ENCODE measurements around the gene RHOXF2B. TPM values are rescaled to one million over a fixed set of nuclear protein-coding genes. Genes with fewer than 3 reads are reported as not detected.
"Not testable (repeated sequence)": the region's sequence is repeated elsewhere in the genome, so short reads cannot be mapped to it uniquely, and the experiment has no call there.

RHOXF2B gene
- polyA plus RNA-seq, 2 of the 4 experiments (the other 2 are of a cell fraction): not detected

- Histone ChIP-seq H3K4me2 (no peak overlapping the region), H3K4me3 (no peak overlapping the region), H3K27ac (no peak overlapping the region), H3K4me1 (no peaks in the 10 kb centered on the region), H3K9me3 (no peaks in the 10 kb centered on the region)
- WGBS (ENCODE audit: missing lambda C conversion rate): 96% methylated on average over 2 of the region's 2 CpGs
- DNase-seq (ENCODE audit: low read depth in 1 of 2, low spot score in 1 of 2) (peak in 1 of 2 experiments; percentile 2), FAIRE-seq (no peak), ATAC-seq (peak in 1 of 2 experiments; percentile 34; a peak in 1 of 6 replicates)
- TF ChIP-seq HEYL (CRISPR knock-in tag; IDR thresholded peaks at IDR 0.05): no peak
- no peak for TF ChIP-seq USF2 (IDR thresholded peaks at IDR 0.05)
- TF ChIP-seq CEBPB (IDR thresholded peaks at IDR 0.05): no peak
- no peak for TF ChIP-seq EP300 (IDR thresholded peaks at IDR 0.05)
- TF ChIP-seq HES2 (IDR thresholded peaks at IDR 0.05): no peak
- TF ChIP-seq ESRRA (IDR thresholded peaks at IDR 0.05; ENCODE audit: borderline replicate concordance, low read length): no peak
- no peak for TF ChIP-seq GATA3 (IDR thresholded peaks at IDR 0.05; ENCODE audit: borderline replicate concordance)
- no peak for TF ChIP-seq SREBF2 (IDR thresholded peaks at IDR 0.05)
- no peak for TF ChIP-seq E2F6 (IDR thresholded peaks at IDR 0.05; ENCODE audit: borderline replicate concordance, low read depth)
- TF ChIP-seq BHLHE40 (IDR thresholded peaks at IDR 0.05; ENCODE audit: low read depth, low read length): no peak
- no peak for TF ChIP-seq CBX2 (IDR thresholded peaks at IDR 0.05; ENCODE audit: borderline replicate concordance, low read depth)
- no peak for TF ChIP-seq NPAS2 (CRISPR knock-in tag; IDR thresholded peaks at IDR 0.05; ENCODE audit: borderline replicate concordance)
- TF ChIP-seq MAFK (IDR thresholded peaks at IDR 0.05; ENCODE audit: partially characterized antibody): no peak
- no peak for TF ChIP-seq RARB (CRISPR knock-in tag; IDR thresholded peaks at IDR 0.05)
- no peak for TF ChIP-seq CBX8 (IDR thresholded peaks at IDR 0.05)
- no peak for TF ChIP-seq FOSB (CRISPR knock-in tag; IDR thresholded peaks at IDR 0.05)
- TF ChIP-seq KDM5A (IDR thresholded peaks at IDR 0.05): no peak
- no peak for TF ChIP-seq FOSL2 (IDR thresholded peaks at IDR 0.05)
- no peak for TF ChIP-seq FOSL2 (CRISPR knock-in tag; IDR thresholded peaks at IDR 0.05)
- no peak for TF ChIP-seq JUNB (IDR thresholded peaks at IDR 0.05)
- CTCF ChIA-PET: no interaction called here
- POLR2A ChIA-PET: no interaction called here
Observed at GRCh38 chrX:120090208-120090607, 12.7 kb upstream of the RHOXF2B start.

GRCh38 chrX:120087289-120088017 lies 10.0 kb upstream of the RHOXF2B start:
- WGBS (ENCODE audit: missing lambda C conversion rate): 63% methylated on average over 10 of the region's 10 CpGs
- H3K9me3 ChIP-seq: no peaks in the 10 kb centered on the region
- ATAC-seq (no peak; a peak in 1 of 6 replicates), FAIRE-seq (no peak), DNase-seq (ENCODE audit: low read depth in 1 of 2, low spot score in 1 of 2) (no peak)
- TF ChIP-seq FOXS1 (CRISPR knock-in tag; IDR thresholded peaks at IDR 0.05) (no peak), EHMT2 (IDR thresholded peaks at IDR 0.05; ENCODE audit: low read depth) (no peak), POLR2A (IDR thresholded peaks at IDR 0.05; ENCODE audit: low read length) (no peak), HEYL (CRISPR knock-in tag; IDR thresholded peaks at IDR 0.05) (no peak), CHD4 (IDR thresholded peaks at IDR 0.05; ENCODE audit: borderline replicate concordance) (no peak), ZFP36 (IDR thresholded peaks at IDR 0.05; ENCODE audit: borderline replicate concordance, partially characterized antibody) (no peak), NPAS2 (CRISPR knock-in tag; IDR thresholded peaks at IDR 0.05; ENCODE audit: borderline replicate concordance) (no peak), EP300 (IDR thresholded peaks at IDR 0.05) (no peak), PHF8 (IDR thresholded peaks at IDR 0.05; ENCODE audit: borderline replicate concordance, low read depth) (no peak), RAD21 (conservative IDR thresholded peaks at IDR 0.05 in 1 of 2, IDR thresholded peaks at IDR 0.05 in 1 of 2) (no peak), MYC (IDR thresholded peaks at IDR 0.05; ENCODE audit: borderline replicate concordance, low read length) (no peak), ZSCAN20 (CRISPR knock-in tag; IDR thresholded peaks at IDR 0.05) (no peak), EHF (CRISPR knock-in tag; IDR thresholded peaks at IDR 0.05) (no peak), PBX3 (IDR thresholded peaks at IDR 0.05) (no peak)
- ChIA-PET POLR2A (no interaction called here), CTCF (interaction anchor here (1.2 to 1.3 kb wide), 2 partner anchors 10 to 15 kb away, joined by 3 to 4 read pairs; no protein-coding TSS in a partner anchor)
- no peak overlapping the region for H3K27ac ChIP-seq
- no peak overlapping the region for H3K4me3 ChIP-seq
- H3K4me2 ChIP-seq: peak overlapping the region; percentile 46
- H3K4me1 ChIP-seq: no peaks in the 10 kb centered on the region

GRCh38 chrX:120085553-120086185 lies 8.2 kb upstream of the RHOXF2B start:
- peak; percentile 62 to 81; a peak in 5 of 6 replicates for ATAC-seq
- FAIRE-seq: peak; percentile 99
- DNase-seq (ENCODE audit: low read depth in 1 of 2, low spot score in 1 of 2); POLR2A ChIA-PET; H3K27ac ChIP-seq; H3K4me1 ChIP-seq; H3K4me2 ChIP-seq; H3K9me3 ChIP-seq; H3K4me3 ChIP-seq; CTCF ChIA-PET: not testable (repeated sequence)
- no CpG with 5 or more reads among the region's 12 CpGs for WGBS (ENCODE audit: missing lambda C conversion rate)

GRCh38 chrX:120066169-120066568 lies 11.3 kb downstream of the RHOXF2B start:
- POLR2A ChIA-PET; H3K9me3 ChIP-seq; ATAC-seq; H3K4me2 ChIP-seq; H3K4me3 ChIP-seq; CTCF ChIA-PET; H3K4me1 ChIP-seq; DNase-seq (ENCODE audit: low read depth in 1 of 2, low spot score in 1 of 2); FAIRE-seq; H3K27ac ChIP-seq: not testable (repeated sequence)
- WGBS (ENCODE audit: missing lambda C conversion rate): no CpG with 5 or more reads among the region's 1 CpG
